ENCODE data around the gene ETAA1. TPM values are rescaled to one million over a fixed set of nuclear protein-coding genes. Genes with fewer than 3 reads are reported as not detected.

The ETAA1 gene
- total RNA-seq, 4 donors from 2014 or later, result 11.5 to 26.8 (median 16.9) TPM

GRCh38 chr2:67394734-67395133, 2.4 kb upstream of the ETAA1 start:
- Histone ChIP-seq H3K36me3 (no peaks in the 10 kb centered on the region), H3K27ac (no peak overlapping the region), H3K4me1 (peaks cover 5% of the 10 kb centered on the region), H3K27me3 (no peaks in the 10 kb centered on the region), H3K9me3 (no peaks in the 10 kb centered on the region), H3K4me3 (no peak overlapping the region)
- WGBS, result 91% methylated on average over 3 of the region's 3 CpGs
- no peak for DNase-seq (ENCODE audit: low spot score in 2 of 2)
- no peak for TF ChIP-seq POLR2A (IDR thresholded peaks at IDR 0.05)
- no peak for TF ChIP-seq EP300 (IDR thresholded peaks at IDR 0.05)
- TF ChIP-seq POLR2AphosphoS5 (IDR thresholded peaks at IDR 0.05), result no peak
- TF ChIP-seq CTCF (IDR thresholded peaks at IDR 0.05), result no peak

- no peak overlapping the region for H3K4me3 ChIP-seq
- no peak overlapping the region for H3K27ac ChIP-seq
- H3K9me3 ChIP-seq, result no peaks in the 10 kb centered on the region
- peaks cover 16% of the 10 kb centered on the region for H3K36me3 ChIP-seq
- TF ChIP-seq EP300 (IDR thresholded peaks at IDR 0.05) (no peak), POLR2A (IDR thresholded peaks at IDR 0.05) (no peak), CTCF (IDR thresholded peaks at IDR 0.05) (no peak), POLR2AphosphoS5 (IDR thresholded peaks at IDR 0.05) (no peak)
- H3K27me3 ChIP-seq, result no peaks in the 10 kb centered on the region
- DNase-seq (ENCODE audit: low spot score in 2 of 2), result no peak
- 85% methylated on average over 2 of the region's 2 CpGs for WGBS
- peaks cover 5% of the 10 kb centered on the region for H3K4me1 ChIP-seq
Observed at GRCh38 chr2:67399144-67399543, 2.0 kb downstream of the ETAA1 start.

- H3K27ac ChIP-seq, result no peak overlapping the region
- no peak for DNase-seq (ENCODE audit: low spot score in 2 of 2)
- H3K36me3 ChIP-seq, result peaks cover 19% of the 10 kb centered on the region
- no peak for TF ChIP-seq CTCF (IDR thresholded peaks at IDR 0.05)
- no peak for TF ChIP-seq POLR2AphosphoS5 (IDR thresholded peaks at IDR 0.05)
- no peaks in the 10 kb centered on the region for H3K9me3 ChIP-seq
- H3K27me3 ChIP-seq, result no peaks in the 10 kb centered on the region
- no peak overlapping the region for H3K4me3 ChIP-seq
- peaks cover 5% of the 10 kb centered on the region for H3K4me1 ChIP-seq
- 54% methylated on average over 3 of the region's 3 CpGs for WGBS
Observed at GRCh38 chr2:67399831-67400489, 2.8 kb downstream of the ETAA1 start.

GRCh38 chr2:67400560-67401485, 3.7 kb downstream of the ETAA1 start:
- no peaks in the 10 kb centered on the region for H3K27me3 ChIP-seq

More at GRCh38 chr2:67400560-67401485, 3.7 kb downstream of the ETAA1 start:
- Histone ChIP-seq H3K9me3 (no peaks in the 10 kb centered on the region), H3K27ac (no peak overlapping the region), H3K4me3 (no peak overlapping the region), H3K4me1 (peaks cover 5% of the 10 kb centered on the region), H3K36me3 (peaks cover 23% of the 10 kb centered on the region)
- no peak for DNase-seq (ENCODE audit: low spot score in 2 of 2)
- WGBS, result 90% methylated on average over 4 of the region's 4 CpGs
- TF ChIP-seq CTCF (IDR thresholded peaks at IDR 0.05) (no peak), POLR2AphosphoS5 (IDR thresholded peaks at IDR 0.05) (no peak), POLR2A (IDR thresholded peaks at IDR 0.05) (no peak), EP300 (IDR thresholded peaks at IDR 0.05) (no peak)

Measured in suprapubic skin (tissue), 4 donors.